ENCODE data around the gene FRMD6.

FRMD6 gene

DNA sequence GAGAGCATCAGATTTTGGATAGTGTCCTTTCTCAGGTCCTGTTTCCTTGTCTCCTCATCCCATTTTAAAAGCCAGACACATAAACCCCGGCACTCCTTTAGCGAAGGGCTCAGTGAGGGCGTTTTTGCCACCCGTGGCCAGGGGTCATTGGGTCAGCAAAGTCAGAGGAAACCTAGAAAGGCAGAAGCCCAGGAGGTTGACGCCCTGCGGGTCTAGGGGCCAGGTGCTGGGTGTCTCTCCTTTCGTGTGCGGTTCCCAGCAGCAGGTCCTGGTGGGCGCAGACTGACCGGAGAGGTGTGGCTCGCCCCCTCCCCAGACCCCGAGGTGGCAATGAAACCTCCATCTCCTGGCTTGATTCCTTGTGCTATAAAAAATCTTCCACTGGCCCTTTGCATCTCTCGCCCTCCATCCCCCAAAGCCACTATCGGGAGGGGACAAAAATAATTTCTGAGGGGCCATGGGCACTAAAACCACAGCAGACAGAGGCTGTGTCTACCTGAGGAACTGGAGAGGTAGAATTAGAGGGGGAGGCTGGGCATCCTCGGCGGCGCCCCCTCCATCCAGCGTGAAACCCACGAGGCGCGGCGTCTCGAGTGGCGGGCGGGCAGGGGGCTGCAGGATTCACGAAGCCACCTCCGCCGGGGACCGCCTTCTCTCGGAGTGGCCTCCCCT, 858 bp upstream of the FRMD6 start:
- H3K4me1 Mint-ChIP-seq = peaks cover 14% of the 10 kb centered on the region
- H3K36me3 Mint-ChIP-seq = no peaks in the 10 kb centered on the region
- H3K9me3 Mint-ChIP-seq = no peaks in the 10 kb centered on the region
- H3K27me3 Mint-ChIP-seq = peaks cover 41% of the 10 kb centered on the region
- ATAC-seq = no peak
- peak overlapping the region; percentile 72 for H3K4me3 Mint-ChIP-seq
- H3K27ac Mint-ChIP-seq = peak overlapping the region; percentile 55

DNA sequence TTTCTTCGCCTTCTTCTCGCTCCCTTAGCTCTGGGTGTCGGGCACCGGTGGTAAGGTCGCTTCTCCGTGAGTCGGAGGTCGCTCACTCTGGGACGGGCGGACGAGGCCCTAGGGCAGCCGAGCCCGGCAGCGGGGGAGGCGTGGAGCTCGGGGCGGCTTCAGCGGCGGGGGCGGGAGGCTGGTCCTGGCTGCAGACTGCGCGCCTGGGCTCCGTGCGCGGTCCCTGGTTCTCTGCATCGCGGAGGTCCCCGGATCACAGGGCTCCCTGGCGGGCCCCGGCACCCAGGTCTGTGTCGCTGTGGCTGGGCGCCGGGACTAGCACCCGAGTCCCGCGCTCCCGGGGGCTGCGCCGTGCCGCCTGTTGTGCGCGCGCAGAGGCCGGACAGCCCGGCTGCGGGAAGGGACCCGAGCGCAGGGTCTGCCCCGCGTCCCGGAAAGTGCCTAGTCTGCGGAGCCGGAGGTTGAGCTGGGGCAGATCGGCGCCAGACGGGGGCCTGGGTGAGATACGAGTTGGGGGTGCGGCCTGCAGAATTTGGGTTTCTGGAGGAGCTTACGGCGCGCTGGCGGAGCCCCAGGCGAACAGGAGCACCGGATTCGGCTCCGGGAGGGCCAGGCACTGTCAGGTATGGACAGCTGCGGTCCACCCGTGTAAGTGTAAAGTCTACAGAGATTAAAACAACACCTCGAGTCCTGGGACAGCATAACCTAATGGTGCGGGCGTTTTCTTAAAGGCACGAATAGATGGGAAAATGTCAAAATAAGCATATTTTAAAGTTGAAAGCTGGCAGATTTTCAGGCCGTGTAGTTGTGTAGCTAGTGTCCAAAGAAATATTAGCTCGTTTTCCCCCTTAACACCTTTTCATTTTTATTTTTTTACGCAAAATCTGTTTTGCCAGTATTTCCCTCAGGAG, 713 bp downstream of the FRMD6 start:
- ATAC-seq = peak; percentile 57
- H3K36me3 Mint-ChIP-seq = no peaks in the 10 kb centered on the region
- H3K4me3 Mint-ChIP-seq = peak overlapping the region; percentile 81
- H3K27ac Mint-ChIP-seq = no peak overlapping the region
- no peaks in the 10 kb centered on the region for H3K9me3 Mint-ChIP-seq
- H3K4me1 Mint-ChIP-seq = peaks cover 14% of the 10 kb centered on the region
- peaks cover 46% of the 10 kb centered on the region for H3K27me3 Mint-ChIP-seq

DNA sequence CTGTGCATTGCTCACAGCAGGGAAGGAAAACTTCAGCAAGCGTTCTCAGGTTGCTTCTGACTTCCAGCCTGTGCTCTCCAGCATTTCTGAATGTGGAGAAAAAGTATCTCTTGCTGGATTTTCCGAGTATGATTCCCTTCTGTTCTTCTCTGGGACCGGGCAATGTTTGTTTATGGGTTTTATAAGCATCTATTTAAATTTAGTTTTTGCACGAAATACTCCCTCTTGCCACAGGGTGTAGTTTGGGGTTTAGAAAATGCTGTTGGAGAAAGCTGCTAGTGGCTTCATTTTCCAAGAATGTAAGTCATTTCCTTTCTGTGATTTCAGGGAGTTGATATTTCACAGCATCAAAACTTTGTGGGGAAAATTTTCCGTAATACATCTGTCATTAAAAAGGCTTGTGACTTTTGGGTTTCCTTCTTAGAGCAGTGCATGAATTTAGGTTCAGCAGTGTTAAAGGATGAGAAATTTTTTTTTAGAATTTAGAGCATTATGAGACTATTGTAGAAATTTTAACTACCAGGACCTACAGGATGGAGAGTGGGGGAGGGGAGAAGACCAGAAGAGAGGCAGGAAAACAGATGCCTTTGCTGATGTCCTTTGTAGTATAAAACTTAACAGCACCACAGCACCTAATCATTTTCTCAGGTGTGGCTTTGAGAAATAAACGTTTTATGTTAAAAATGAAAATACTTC, 1.5 kb downstream of the FRMD6 start:
- Mint-ChIP-seq H3K27me3 (peaks cover 54% of the 10 kb centered on the region), H3K4me3 (peak overlapping the region; percentile 81), H3K36me3 (no peaks in the 10 kb centered on the region), H3K4me1 (peaks cover 14% of the 10 kb centered on the region), H3K27ac (no peak overlapping the region), H3K9me3 (no peaks in the 10 kb centered on the region)
- no peak for ATAC-seq

DNA sequence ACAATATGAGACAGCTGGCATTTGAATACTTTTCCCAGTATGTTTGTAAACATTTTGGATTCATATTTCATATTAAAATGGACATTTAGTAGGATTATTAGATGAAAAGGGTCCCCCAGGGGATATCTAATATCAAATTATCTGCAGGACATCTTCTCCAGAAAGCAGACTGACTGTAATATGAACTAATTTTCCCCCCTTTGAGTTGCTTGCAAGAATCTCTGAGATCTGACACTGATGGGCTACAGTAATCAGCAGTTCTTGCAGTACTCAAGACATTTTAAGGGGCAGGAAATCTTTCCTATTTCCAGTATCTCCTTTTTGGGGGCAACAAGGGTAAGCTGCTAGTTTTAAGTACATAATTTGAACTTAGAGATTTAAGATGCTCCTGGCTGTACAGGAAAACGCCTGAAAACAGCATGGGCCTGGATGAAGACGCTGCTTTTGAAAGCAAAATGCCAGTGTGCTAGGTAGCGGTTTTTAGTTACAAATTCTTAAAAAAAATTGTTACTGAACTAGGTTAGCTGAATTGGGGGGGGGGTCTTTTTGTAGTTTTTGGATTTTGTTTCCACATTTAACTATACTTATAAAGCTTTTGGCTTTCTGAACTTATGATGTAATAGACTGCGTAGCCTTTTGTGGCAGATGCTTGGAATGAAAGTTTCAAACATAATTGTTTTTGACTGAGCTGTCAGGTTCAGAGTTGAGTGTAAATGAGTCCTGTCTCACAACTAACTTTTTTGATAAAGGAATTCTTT, 2.2 kb downstream of the FRMD6 start:
- Mint-ChIP-seq H3K36me3 (no peaks in the 10 kb centered on the region), H3K27ac (no peak overlapping the region), H3K27me3 (peaks cover 61% of the 10 kb centered on the region), H3K4me3 (no peak overlapping the region), H3K4me1 (peaks cover 14% of the 10 kb centered on the region), H3K9me3 (no peaks in the 10 kb centered on the region)
- ATAC-seq = no peak

DNA sequence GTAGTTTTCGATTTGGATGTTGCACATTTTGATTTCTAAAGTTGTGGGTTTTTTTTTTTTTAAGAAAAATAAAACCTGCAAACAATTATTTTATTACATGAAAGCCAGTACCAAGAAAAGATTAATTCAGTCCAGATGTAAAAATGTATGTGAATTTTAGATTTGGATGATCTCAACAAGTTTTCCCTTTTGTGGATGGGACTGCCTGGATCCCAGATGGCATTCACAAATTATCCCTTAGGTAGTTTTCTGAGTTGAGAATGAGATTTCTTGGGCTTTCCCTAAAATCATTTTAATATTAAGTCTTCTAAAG, 2.8 kb downstream of the FRMD6 start:
- Mint-ChIP-seq H3K36me3 (no peaks in the 10 kb centered on the region), H3K9me3 (no peaks in the 10 kb centered on the region), H3K27me3 (peaks cover 66% of the 10 kb centered on the region), H3K4me3 (no peak overlapping the region), H3K27ac (no peak overlapping the region), H3K4me1 (peaks cover 14% of the 10 kb centered on the region)
- ATAC-seq = no peak

DNA sequence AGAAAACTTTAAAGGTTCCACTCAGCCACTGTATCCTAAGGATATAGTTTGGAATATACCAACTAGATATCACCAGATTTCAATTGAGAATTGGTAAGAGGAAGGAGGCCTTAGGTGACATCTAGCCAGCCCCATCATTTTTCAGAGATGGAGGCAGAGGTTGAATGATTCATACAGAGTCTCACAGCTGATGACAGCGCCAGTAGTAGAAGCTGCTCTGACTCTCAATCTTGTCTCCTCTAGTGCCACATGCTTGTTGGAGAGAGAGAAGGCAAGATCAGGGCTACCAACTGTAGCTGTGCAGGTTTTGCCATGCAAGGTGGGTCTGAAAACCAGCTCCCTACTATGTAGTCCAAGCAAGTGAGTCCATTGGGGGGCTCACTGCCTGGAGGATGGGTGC, 6.1 kb downstream of the FRMD6 start:
- Mint-ChIP-seq H3K27me3 (peaks cover 89% of the 10 kb centered on the region), H3K27ac (no peak overlapping the region), H3K4me3 (no peak overlapping the region), H3K9me3 (no peaks in the 10 kb centered on the region), H3K36me3 (no peaks in the 10 kb centered on the region), H3K4me1 (peaks cover 7% of the 10 kb centered on the region)
- ATAC-seq = no peak

DNA sequence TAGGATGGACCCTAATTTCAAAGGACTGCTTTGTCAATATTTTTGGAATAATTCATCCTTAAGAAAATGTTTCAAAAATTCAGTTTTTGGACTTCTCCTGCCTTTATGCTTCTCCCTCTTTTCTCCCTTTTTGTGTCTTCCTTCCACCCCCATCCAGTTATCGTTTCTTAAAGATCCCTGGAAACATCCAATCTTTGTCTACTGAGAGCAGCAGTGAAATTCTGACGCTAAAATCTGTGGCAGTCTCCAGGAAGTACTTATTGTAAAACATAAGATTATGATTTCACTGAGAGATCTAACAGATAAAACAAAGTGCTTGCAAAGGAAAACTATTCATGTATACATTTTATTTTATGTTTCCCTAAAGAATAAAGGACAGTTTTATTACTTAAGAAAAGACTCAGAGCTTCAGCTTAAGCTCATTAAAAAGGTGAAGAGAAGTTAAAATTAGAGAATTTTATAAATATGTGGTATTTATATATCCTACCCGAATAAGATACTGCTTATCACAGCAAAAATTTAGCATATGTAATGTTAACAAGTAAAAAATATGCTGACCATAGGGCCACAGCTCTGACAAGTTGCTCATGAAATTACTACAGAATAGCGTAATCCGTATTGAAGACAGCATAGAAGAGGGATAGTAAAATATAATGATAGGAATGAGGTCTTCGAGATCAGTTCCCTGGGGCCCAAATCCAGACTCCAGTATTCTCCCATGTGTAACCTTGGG, 6.9 kb downstream of the FRMD6 start:
- no peaks in the 10 kb centered on the region for H3K4me1 Mint-ChIP-seq
- no peak overlapping the region for H3K27ac Mint-ChIP-seq
- no peak for ATAC-seq

DNA sequence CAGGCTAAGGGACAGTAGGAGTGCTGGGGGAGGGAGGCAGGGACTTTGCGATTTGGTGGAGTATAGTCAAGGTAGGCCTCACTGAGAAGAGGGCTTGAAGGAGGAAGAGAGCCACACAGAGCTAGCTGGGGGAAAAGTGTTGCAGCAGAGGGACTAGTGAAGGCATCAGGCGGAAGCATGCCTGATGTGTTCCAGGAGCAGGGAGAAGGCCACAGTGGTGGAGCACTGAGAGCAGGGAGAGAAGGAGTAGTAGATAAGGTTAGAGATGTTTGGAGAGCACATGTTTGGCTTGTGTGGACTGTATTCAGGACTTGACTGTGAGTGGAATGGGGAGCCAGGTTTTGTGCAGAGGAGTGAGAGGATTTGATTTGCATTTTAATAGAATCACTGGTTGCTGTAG, 9.0 kb downstream of the FRMD6 start:
- Mint-ChIP-seq H3K27ac (no peak overlapping the region), H3K9me3 (no peaks in the 10 kb centered on the region), H3K27me3 (peaks cover 63% of the 10 kb centered on the region), H3K4me3 (no peak overlapping the region), H3K36me3 (no peaks in the 10 kb centered on the region), H3K4me1 (no peaks in the 10 kb centered on the region)
- ATAC-seq = no peak

More for the DNA sequence above, 6.9 kb downstream of the FRMD6 start:
- H3K36me3 Mint-ChIP-seq = no peaks in the 10 kb centered on the region
- peaks cover 80% of the 10 kb centered on the region for H3K27me3 Mint-ChIP-seq
- no peaks in the 10 kb centered on the region for H3K9me3 Mint-ChIP-seq
- no peak overlapping the region for H3K4me3 Mint-ChIP-seq

DNA sequence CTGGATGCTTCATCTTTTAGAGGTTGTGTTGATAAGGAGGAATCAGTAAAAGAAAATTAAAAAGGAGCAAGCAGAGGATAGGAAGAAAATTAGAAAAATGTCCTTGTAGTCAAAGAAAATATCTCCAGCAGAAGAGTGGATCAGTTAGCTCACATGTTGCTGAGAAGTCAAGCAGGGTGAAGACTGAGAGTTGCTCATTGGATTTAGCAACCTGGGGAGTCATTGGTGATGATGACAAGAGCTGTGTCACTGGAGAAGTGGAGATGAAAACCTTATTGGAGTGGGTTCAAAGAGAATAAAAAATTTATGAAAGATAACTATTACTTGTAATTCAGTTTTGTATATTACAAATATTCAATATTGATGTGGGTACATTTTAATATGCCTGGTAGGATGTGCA, 9.8 kb downstream of the FRMD6 start:
- Mint-ChIP-seq H3K27me3 (peaks cover 60% of the 10 kb centered on the region), H3K36me3 (no peaks in the 10 kb centered on the region), H3K9me3 (no peaks in the 10 kb centered on the region), H3K4me1 (no peaks in the 10 kb centered on the region), H3K27ac (no peak overlapping the region), H3K4me3 (no peak overlapping the region)
- ATAC-seq = no peak

DNA sequence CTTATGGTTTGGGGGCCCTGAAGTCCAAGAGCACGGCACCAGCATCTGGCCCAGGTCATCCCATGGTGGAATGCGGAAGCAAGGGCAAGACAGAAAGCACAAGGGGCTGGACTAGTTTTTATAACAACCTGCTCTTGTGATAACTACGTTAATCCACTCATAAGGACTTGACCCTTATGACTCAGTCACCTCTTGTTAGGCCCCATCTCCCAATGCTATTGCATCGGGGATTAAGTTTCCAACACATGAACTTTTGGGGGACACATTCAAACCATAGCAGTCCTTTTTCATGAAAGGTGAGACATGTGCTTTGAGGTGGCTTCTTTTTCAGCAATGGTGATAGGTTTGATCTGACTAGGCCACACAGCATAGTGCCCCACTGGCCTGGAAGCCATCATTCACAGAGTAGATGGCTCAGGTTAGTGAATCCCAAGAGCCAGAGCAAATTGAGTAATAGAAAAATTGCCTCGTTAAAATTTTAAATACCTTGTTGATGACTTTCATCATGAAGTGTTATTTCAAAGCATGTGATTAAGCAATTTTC, 12.1 kb downstream of the FRMD6 start:
- ATAC-seq = no peak
- H3K9me3 Mint-ChIP-seq = no peaks in the 10 kb centered on the region
- no peak overlapping the region for H3K4me3 Mint-ChIP-seq
- no peaks in the 10 kb centered on the region for H3K36me3 Mint-ChIP-seq
- H3K4me1 Mint-ChIP-seq = no peaks in the 10 kb centered on the region
- no peak overlapping the region for H3K27ac Mint-ChIP-seq
- peaks cover 39% of the 10 kb centered on the region for H3K27me3 Mint-ChIP-seq

DNA sequence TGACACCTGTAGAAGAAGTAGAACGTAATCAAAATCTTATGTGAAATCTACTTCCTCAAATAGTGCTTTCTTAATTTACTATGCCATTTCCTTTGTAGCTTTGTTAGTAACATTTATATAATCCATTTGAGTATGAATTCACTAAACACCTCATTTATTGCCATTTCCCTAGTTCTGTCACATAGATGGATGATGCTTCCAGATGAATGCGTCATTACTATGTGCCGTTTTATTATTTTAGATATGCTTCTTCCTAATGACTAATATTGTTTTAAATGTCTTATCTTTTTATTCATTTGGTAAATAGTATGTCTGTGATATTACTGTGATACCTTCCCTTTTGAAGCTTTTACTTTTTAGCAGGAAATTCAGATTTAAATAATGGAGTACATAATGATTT, 14.4 kb downstream of the FRMD6 start:
- Mint-ChIP-seq H3K4me3 (no peak overlapping the region), H3K9me3 (peaks cover 2% of the 10 kb centered on the region), H3K27me3 (peaks cover 23% of the 10 kb centered on the region), H3K36me3 (no peaks in the 10 kb centered on the region), H3K4me1 (no peaks in the 10 kb centered on the region), H3K27ac (no peak overlapping the region)
- no peak for ATAC-seq

DNA sequence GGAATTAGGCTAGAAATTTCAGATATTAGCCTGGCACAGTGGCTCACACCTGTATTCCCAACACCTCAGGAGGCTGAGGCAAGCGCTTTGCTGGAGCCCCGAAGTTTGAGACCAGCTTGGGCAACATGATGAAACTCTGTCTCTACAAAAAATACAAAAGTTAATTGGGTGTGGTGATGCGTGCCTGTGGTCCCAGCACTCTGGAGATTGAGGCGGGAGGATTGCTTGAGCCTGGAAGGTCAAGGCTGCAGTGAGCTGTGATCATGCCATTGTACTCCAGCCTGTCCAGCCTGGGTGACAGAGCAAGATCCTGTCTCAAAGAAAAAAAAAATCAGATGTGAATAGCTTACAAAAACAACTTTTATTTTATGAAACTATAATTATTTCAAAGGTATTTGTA, 15.1 kb downstream of the FRMD6 start:
- Mint-ChIP-seq H3K27ac (no peak overlapping the region), H3K4me3 (no peak overlapping the region), H3K36me3 (no peaks in the 10 kb centered on the region), H3K4me1 (no peaks in the 10 kb centered on the region), H3K9me3 (peaks cover 2% of the 10 kb centered on the region), H3K27me3 (peaks cover 15% of the 10 kb centered on the region)
- no peak for ATAC-seq

DNA sequence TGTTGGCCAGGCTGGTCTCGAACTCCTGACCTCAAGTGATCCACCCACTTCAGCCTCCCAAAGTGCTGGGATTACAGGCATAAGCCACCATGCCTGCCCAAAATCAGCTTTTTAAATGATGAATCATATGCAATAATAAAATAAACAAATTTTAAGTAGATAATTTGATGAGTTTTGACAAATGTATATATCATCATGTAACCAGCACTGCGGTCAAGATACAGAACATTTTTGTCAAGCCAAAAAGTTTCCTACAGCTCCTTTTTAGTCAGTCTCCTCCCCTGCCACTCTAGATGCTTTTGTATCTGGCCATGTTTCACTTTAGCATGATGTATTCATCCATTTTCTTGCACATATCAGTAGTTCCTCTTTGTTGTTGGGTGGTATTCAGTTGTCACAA, 17.2 kb downstream of the FRMD6 start:
- no peak overlapping the region for H3K27ac Mint-ChIP-seq
- no peak for ATAC-seq
- peaks cover 14% of the 10 kb centered on the region for H3K27me3 Mint-ChIP-seq
- H3K4me1 Mint-ChIP-seq = no peaks in the 10 kb centered on the region
- H3K9me3 Mint-ChIP-seq = peaks cover 2% of the 10 kb centered on the region
- H3K36me3 Mint-ChIP-seq = no peaks in the 10 kb centered on the region
- H3K4me3 Mint-ChIP-seq = no peak overlapping the region

DNA sequence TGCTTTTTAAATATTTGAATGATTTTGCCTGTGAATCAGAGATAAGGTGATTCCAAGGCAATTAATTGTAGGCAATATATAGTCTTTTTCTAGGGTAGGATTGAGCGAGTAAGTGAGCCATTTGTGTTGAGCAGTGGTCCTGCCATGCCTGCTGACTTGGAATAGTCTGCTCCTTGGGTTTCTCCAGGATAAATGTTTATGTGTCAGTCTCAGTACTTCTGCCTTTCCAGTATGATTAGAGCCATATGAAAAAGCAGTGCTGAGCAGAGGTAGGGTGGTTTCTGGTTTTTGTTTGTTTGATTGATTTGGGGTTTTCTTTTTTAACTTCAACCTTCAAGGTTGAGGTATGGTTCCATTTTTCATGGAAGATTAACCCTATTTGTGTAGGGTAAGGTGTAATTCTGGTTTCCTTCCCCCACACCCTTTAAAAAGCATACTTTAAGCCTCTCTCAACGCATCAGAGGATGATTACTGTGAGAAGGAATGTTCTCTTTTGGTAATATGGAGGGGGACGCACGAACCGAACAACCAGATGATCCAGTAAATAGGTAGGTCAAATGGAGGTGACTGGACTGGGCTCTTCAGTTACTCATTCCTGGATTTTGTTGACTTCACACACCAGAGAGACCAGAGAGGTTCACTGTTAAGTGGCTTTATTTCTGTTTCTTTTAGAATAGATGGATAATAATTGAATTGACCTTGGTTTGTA, 22.7 kb downstream of the FRMD6 start:
- ATAC-seq = no peak
- H3K9me3 Mint-ChIP-seq = no peaks in the 10 kb centered on the region
- H3K4me1 Mint-ChIP-seq = no peaks in the 10 kb centered on the region
- peaks cover 11% of the 10 kb centered on the region for H3K27me3 Mint-ChIP-seq
- H3K4me3 Mint-ChIP-seq = no peak overlapping the region
- no peaks in the 10 kb centered on the region for H3K36me3 Mint-ChIP-seq
- H3K27ac Mint-ChIP-seq = no peak overlapping the region

Measured in stimulated activated memory B cell treated with anti-CD40 and anti-IgM and Interleukin-4, amounts not matched to agents 10 μg/mL and 1 μg/mL and 100 μg/mL, for 72 hours (primary cell).